WTC11 (cell line): ENCODE measurements around the gene EMC8. TPM values are rescaled to one million over a fixed set of nuclear protein-coding genes. Genes with fewer than 3 reads are reported as not detected.

Experiments used
- ATAC-seq: fragments of 200-7000 bp; cut with Tn5 transposase; 2 replicates; pipeline ENCODE4 v1.10.0; 2021; ENCODE audit warnings: mild to moderate bottlenecking, moderate library complexity
- CTCF ChIA-PET: fragments of 300-600 bp; sonication (Branson Sonifier 250); formaldehyde crosslinking; loops from one replicate; lab custom pipeline; 2021; ENCODE audit warnings: antibody characterized with exemption; lab: Charles Lee
- POLR2A ChIA-PET: fragments of 350-600 bp; sonication (Branson Sonifier 250); formaldehyde crosslinking; loops from one replicate; lab custom pipeline; 2021; ENCODE audit warnings: antibody characterized with exemption; lab: Charles Lee
- DNase-seq: peaks from one replicate; pipeline ENCODE4 v3.0.0; 2021; ENCODE audit warnings: low spot score
- H3K27ac Mint-ChIP-seq: 2 replicates; pipeline ENCODE4 v1.8.0; 2021; ENCODE audit warnings: mixed read lengths
- H3K27me3 Mint-ChIP-seq: 2 replicates; pipeline ENCODE4 v1.8.0; 2021; ENCODE audit warnings: low read depth, mild to moderate bottlenecking, moderate library complexity, mixed read lengths
- H3K36me3 Mint-ChIP-seq: 2 replicates; pipeline ENCODE4 v1.8.0; 2021; ENCODE audit warnings: mixed read lengths
- H3K4me1 Mint-ChIP-seq: 2 replicates; pipeline ENCODE4 v1.8.0; 2022; ENCODE audit warnings: mixed read lengths
- H3K4me3 Mint-ChIP-seq: 2 replicates; pipeline ENCODE4 v1.8.0; 2021; ENCODE audit warnings: mild to moderate bottlenecking, moderate library complexity, mixed read lengths
- H3K9me3 Mint-ChIP-seq: 2 replicates; pipeline ENCODE4 v1.8.0; 2021; ENCODE audit warnings: mixed read lengths
- ATF1 ChIP-seq: sonication (generic); formaldehyde crosslinking; IDR thresholded peaks from 2 replicates; pipeline ENCODE4 v1.8.1; 2023; ENCODE audit warnings: mild to moderate bottlenecking, moderate library complexity, missing genetic modification reagents
- ATF3 ChIP-seq: sonication (generic); formaldehyde crosslinking; conservative IDR thresholded peaks from 2 replicates; pipeline ENCODE4 v1.8.1; 2022; ENCODE audit warnings: mild to moderate bottlenecking, missing genetic modification reagents
- CBFB ChIP-seq: sonication (generic); formaldehyde crosslinking; IDR thresholded peaks from 2 replicates; pipeline ENCODE4 v1.8.1; 2022; ENCODE audit warnings: mild to moderate bottlenecking, low read depth, missing genetic modification reagents
- ERG ChIP-seq: fragments of 250-450 bp; sonication (Bioruptor Pico); IDR thresholded peaks from 2 replicates; pipeline ENCODE4 v1.8.0; 2021; ENCODE audit warnings: mild to moderate bottlenecking
- ESRRA ChIP-seq: sonication (generic); formaldehyde crosslinking; IDR thresholded peaks from 2 replicates; pipeline ENCODE4 v1.8.1; 2022; ENCODE audit warnings: mild to moderate bottlenecking, missing genetic modification reagents, borderline replicate concordance
- ETV6 ChIP-seq: sonication (generic); formaldehyde crosslinking; IDR thresholded peaks from 2 replicates; pipeline ENCODE4 v1.8.1; 2022; ENCODE audit warnings: mild to moderate bottlenecking, missing genetic modification reagents
- FOXP1 ChIP-seq: sonication (generic); formaldehyde crosslinking; IDR thresholded peaks from 2 replicates; pipeline ENCODE4 v1.8.0; 2022; ENCODE audit warnings: missing genetic modification reagents, mild to moderate bottlenecking, moderate library complexity, borderline replicate concordance
- GRHL2 ChIP-seq: fragments of 250-450 bp; sonication (Bioruptor Pico); IDR thresholded peaks from 2 replicates; pipeline ENCODE4 v1.8.0; 2022; ENCODE audit warnings: mild to moderate bottlenecking, moderate library complexity; ENCODE audit not compliant: insufficient replicate concordance, severe bottlenecking
- MXD4 ChIP-seq: fragments of 250-450 bp; sonication (Bioruptor Pico); IDR thresholded peaks from 2 replicates; pipeline ENCODE4 v1.8.0; 2021; ENCODE audit warnings: mild to moderate bottlenecking, moderate library complexity, borderline replicate concordance
- NFATC4 ChIP-seq: fragments of 250-450 bp; sonication (Bioruptor Pico); IDR thresholded peaks from 2 replicates; pipeline ENCODE4 v1.9.0; 2021; ENCODE audit warnings: mild to moderate bottlenecking
- NFE2L1 ChIP-seq: sonication (generic); formaldehyde crosslinking; IDR thresholded peaks from 2 replicates; pipeline ENCODE4 v1.8.1; 2023; ENCODE audit warnings: missing genetic modification reagents
- NR1H2 ChIP-seq: sonication (generic); formaldehyde crosslinking; IDR thresholded peaks from 2 replicates; pipeline ENCODE4 v1.9.0; 2021; ENCODE audit warnings: mild to moderate bottlenecking, moderate library complexity, missing genetic modification reagents
- NR3C1 ChIP-seq: sonication (generic); formaldehyde crosslinking; conservative IDR thresholded peaks from 2 replicates; pipeline ENCODE4 v1.8.1; 2023; ENCODE audit warnings: low read depth, mild to moderate bottlenecking, missing genetic modification reagents
- OVOL2 ChIP-seq: fragments of 250-450 bp; sonication (Bioruptor Pico); IDR thresholded peaks from 2 replicates; pipeline ENCODE4 v1.9.0; 2021; ENCODE audit warnings: mild to moderate bottlenecking, borderline replicate concordance
- PRRX2 ChIP-seq: fragments of 250-450 bp; sonication (Bioruptor Pico); IDR thresholded peaks from 2 replicates; pipeline ENCODE4 v1.8.0; 2021; ENCODE audit warnings: mild to moderate bottlenecking
- SOX15 ChIP-seq: fragments of 250-450 bp; sonication (Bioruptor Pico); IDR thresholded peaks from 2 replicates; pipeline ENCODE4 v1.9.0; 2021; ENCODE audit warnings: mild to moderate bottlenecking
- TEAD1 ChIP-seq: sonication (generic); formaldehyde crosslinking; IDR thresholded peaks from 2 replicates; pipeline ENCODE4 v1.8.0; 2022; ENCODE audit warnings: mild to moderate bottlenecking, missing genetic modification reagents
- USF1 ChIP-seq: sonication (generic); formaldehyde crosslinking; IDR thresholded peaks from 2 replicates; pipeline ENCODE4 v1.8.0; 2022; ENCODE audit warnings: mild to moderate bottlenecking, missing genetic modification reagents
- ZMAT4 ChIP-seq: fragments of 250-450 bp; sonication (Bioruptor Pico); IDR thresholded peaks from 2 replicates; pipeline ENCODE4 v1.9.0; 2021; ENCODE audit warnings: mild to moderate bottlenecking
- ZNF121 ChIP-seq: sonication (generic); formaldehyde crosslinking; IDR thresholded peaks from 2 replicates; pipeline ENCODE4 v1.8.0; 2023; ENCODE audit warnings: missing genetic modification reagents
- ZNF138 ChIP-seq: sonication (generic); formaldehyde crosslinking; conservative IDR thresholded peaks from 2 replicates; pipeline ENCODE4 v1.8.1; 2022; ENCODE audit warnings: mild to moderate bottlenecking, moderate library complexity, missing genetic modification reagents
- ZNF263 ChIP-seq: sonication (generic); formaldehyde crosslinking; IDR thresholded peaks from 2 replicates; pipeline ENCODE4 v1.8.1; 2022; ENCODE audit warnings: low read depth, mild to moderate bottlenecking, moderate library complexity, missing genetic modification reagents
- ZNF317 ChIP-seq: sonication (generic); formaldehyde crosslinking; IDR thresholded peaks from 2 replicates; pipeline ENCODE4 v1.8.1; 2023; ENCODE audit warnings: low read depth, mild to moderate bottlenecking, moderate library complexity, missing genetic modification reagents, borderline replicate concordance
- ZNF416 ChIP-seq: fragments of 250-450 bp; sonication (Bioruptor Pico); IDR thresholded peaks from 2 replicates; pipeline ENCODE4 v1.9.0; 2021; ENCODE audit warnings: mild to moderate bottlenecking, inconsistent platforms
- ZNF671 ChIP-seq: fragments of 250-450 bp; sonication (Bioruptor Pico); IDR thresholded peaks from 2 replicates; pipeline ENCODE4 v1.8.0; 2021; ENCODE audit warnings: mild to moderate bottlenecking
- total RNA-seq: library from RNA; stranded (reverse); gene quantifications from 3 replicates; pipeline ENCODE4 v1.2.3, GENCODE V29; 2021
- TF ChIP-seq, protein P1 (sequence below): sonication (generic); formaldehyde crosslinking; IDR thresholded peaks from 2 replicates; pipeline ENCODE4 v1.8.1; 2023; ENCODE audit warnings: mild to moderate bottlenecking, moderate library complexity, missing genetic modification reagents
- TF ChIP-seq, protein P2 (sequence below): sonication (generic); formaldehyde crosslinking; IDR thresholded peaks from 2 replicates; pipeline ENCODE4 v1.8.1; 2022; ENCODE audit warnings: mild to moderate bottlenecking, missing genetic modification reagents, moderate library complexity, borderline replicate concordance
- TF ChIP-seq, protein P3 (sequence below): sonication (generic); formaldehyde crosslinking; IDR thresholded peaks from 2 replicates; pipeline ENCODE4 v1.8.1; 2023; ENCODE audit warnings: mild to moderate bottlenecking, missing genetic modification reagents, moderate library complexity

The EMC8 gene
- total RNA-seq, 1 experiment from 2014 or later, result 55.2 TPM

- Mint-ChIP-seq H3K27ac (no peak overlapping the region), H3K27me3 (0 out of 2 replicates have a peak, but pooled peaks cover 5% of the 10 kb centered on the region), H3K4me3 (no peak overlapping the region), H3K9me3 (peaks cover 19% of the 10 kb centered on the region), H3K4me1 (no peaks in the 10 kb centered on the region), H3K36me3 (no peaks in the 10 kb centered on the region; the same call in 1 of the 2 replicates)
- POLR2A ChIA-PET, result no interaction called here
- CTCF ChIA-PET, result interaction anchor here (10.4 kb wide), 1 partner anchor 20 kb away, joined by 67 read pairs; no protein-coding TSS in a partner anchor
- DNase-seq (no peak), ATAC-seq (no peak)
- TF ChIP-seq ETV6 (no peak), ATF3 (CRISPR knock-in tag) (no peak), MXD4 (no peak), PRRX2 (CRISPR knock-in tag) (no peak), NFATC4 (no peak), NFE2L1 (CRISPR knock-in tag) (no peak), ESRRA (CRISPR knock-in tag) (no peak), FOXP1 (CRISPR knock-in tag) (no peak), ERG (no peak), ZNF121 (CRISPR knock-in tag) (no peak), ZNF138 (CRISPR knock-in tag) (no peak), CBFB (CRISPR knock-in tag) (no peak), SOX15 (no peak), NR3C1 (CRISPR knock-in tag) (no peak), ZNF317 (no peak)
- TF ChIP-seq, protein P1, sequence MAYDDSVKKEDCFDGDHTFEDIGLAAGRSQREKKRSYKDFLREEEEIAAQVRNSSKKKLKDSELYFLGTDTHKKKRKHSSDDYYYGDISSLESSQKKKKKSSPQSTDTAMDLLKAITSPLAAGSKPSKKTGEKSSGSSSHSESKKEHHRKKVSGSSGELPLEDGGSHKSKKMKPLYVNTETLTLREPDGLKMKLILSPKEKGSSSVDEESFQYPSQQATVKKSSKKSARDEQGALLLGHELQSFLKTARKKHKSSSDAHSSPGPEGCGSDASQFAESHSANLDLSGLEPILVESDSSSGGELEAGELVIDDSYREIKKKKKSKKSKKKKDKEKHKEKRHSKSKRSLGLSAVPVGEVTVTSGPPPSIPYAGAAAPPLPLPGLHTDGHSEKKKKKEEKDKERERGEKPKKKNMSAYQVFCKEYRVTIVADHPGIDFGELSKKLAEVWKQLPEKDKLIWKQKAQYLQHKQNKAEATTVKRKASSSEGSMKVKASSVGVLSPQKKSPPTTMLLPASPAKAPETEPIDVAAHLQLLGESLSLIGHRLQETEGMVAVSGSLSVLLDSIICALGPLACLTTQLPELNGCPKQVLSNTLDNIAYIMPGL, result no peak
- TF ChIP-seq, protein P2, sequence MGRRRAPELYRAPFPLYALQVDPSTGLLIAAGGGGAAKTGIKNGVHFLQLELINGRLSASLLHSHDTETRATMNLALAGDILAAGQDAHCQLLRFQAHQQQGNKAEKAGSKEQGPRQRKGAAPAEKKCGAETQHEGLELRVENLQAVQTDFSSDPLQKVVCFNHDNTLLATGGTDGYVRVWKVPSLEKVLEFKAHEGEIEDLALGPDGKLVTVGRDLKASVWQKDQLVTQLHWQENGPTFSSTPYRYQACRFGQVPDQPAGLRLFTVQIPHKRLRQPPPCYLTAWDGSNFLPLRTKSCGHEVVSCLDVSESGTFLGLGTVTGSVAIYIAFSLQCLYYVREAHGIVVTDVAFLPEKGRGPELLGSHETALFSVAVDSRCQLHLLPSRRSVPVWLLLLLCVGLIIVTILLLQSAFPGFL, result no peak
Measured at GRCh38 chr16:85840801-85841200, 41.5 kb upstream of the EMC8 start.

GRCh38 chr16:85840395-85840794 lies 41.1 kb upstream of the EMC8 start:
- peaks cover 19% of the 10 kb centered on the region for H3K9me3 Mint-ChIP-seq
- ATAC-seq, result no peak

DNA sequence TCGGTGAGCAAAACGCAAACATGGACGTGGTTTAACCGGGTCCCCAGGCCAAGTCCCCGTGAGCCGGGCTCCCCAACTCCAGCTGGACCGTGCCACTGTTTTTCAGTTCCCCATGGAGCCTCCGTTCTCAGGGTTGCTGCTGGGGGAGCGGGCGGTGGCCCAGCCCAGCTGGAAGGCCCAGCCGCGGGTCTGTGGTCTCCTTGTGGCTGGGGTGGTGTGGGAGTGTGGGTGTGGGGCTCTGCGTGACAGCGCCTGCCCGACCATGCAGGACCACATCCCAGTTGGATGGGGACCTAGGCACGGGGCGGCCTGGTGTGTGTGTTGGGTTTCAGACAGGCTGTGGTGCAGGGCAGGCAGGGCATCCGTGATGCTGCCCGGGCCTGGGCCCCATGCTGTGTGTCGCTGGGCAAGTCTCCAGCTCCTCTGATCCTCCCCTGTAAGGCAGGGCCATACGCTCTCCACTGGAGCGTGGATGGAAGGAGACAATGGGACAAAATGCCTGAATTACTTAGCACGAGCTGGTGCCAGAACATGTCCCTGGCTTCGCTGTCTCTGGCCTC lies 40.4 kb upstream of the EMC8 start:
- no peak overlapping the region for H3K27ac Mint-ChIP-seq
- 0 out of 2 replicates have a peak, but pooled peaks cover 5% of the 10 kb centered on the region for H3K27me3 Mint-ChIP-seq
- CTCF ChIA-PET, result interaction anchor here (10.4 kb wide), 1 partner anchor 19 kb away, joined by 67 read pairs; no protein-coding TSS in a partner anchor
- H3K9me3 Mint-ChIP-seq, result peaks cover 19% of the 10 kb centered on the region
- DNase-seq, result no peak
- POLR2A ChIA-PET, result no interaction called here
- H3K4me1 Mint-ChIP-seq, result no peaks in the 10 kb centered on the region
- no peak overlapping the region for H3K4me3 Mint-ChIP-seq
- no peak for ATAC-seq
- H3K36me3 Mint-ChIP-seq, result no peaks in the 10 kb centered on the region; the same call in 1 of the 2 replicates
- no peak for TF ChIP-seq USF1
- TF ChIP-seq ZMAT4, result no peak
- TF ChIP-seq ATF1 (CRISPR knock-in tag), result no peak
- TF ChIP-seq GRHL2 (CRISPR knock-in tag), result no peak
- TF ChIP-seq ZNF263, result no peak
- no peak for TF ChIP-seq ZNF671 (CRISPR knock-in tag)
- TF ChIP-seq FOXP1 (CRISPR knock-in tag), result no peak
- TF ChIP-seq ESRRA (CRISPR knock-in tag), result no peak
- TF ChIP-seq NFE2L1 (CRISPR knock-in tag), result no peak
- TF ChIP-seq ZNF416 (CRISPR knock-in tag), result no peak
- TF ChIP-seq, protein P3, sequence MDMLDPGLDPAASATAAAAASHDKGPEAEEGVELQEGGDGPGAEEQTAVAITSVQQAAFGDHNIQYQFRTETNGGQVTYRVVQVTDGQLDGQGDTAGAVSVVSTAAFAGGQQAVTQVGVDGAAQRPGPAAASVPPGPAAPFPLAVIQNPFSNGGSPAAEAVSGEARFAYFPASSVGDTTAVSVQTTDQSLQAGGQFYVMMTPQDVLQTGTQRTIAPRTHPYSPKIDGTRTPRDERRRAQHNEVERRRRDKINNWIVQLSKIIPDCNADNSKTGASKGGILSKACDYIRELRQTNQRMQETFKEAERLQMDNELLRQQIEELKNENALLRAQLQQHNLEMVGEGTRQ, result no peak

More at GRCh38 chr16:85840395-85840794, 41.1 kb upstream of the EMC8 start:
- no peak for TF ChIP-seq NR1H2
- no peak for TF ChIP-seq OVOL2 (CRISPR knock-in tag)
- no peak for TF ChIP-seq TEAD1 (CRISPR knock-in tag)
- no peak for TF ChIP-seq ATF3 (CRISPR knock-in tag)
- H3K36me3 Mint-ChIP-seq, result no peaks in the 10 kb centered on the region; the same call in 1 of the 2 replicates
- H3K27me3 Mint-ChIP-seq, result 0 out of 2 replicates have a peak, but pooled peaks cover 5% of the 10 kb centered on the region
- POLR2A ChIA-PET, result no interaction called here
- no peak for DNase-seq
- H3K4me3 Mint-ChIP-seq, result no peak overlapping the region
- H3K4me1 Mint-ChIP-seq, result no peaks in the 10 kb centered on the region
- CTCF ChIA-PET, result interaction anchor here (10.4 kb wide), 1 partner anchor 20 kb away, joined by 67 read pairs; no protein-coding TSS in a partner anchor
- H3K27ac Mint-ChIP-seq, result no peak overlapping the region
